Measurements from ENCODE around the gene MYLIP.

Gene MYLIP

DNA sequence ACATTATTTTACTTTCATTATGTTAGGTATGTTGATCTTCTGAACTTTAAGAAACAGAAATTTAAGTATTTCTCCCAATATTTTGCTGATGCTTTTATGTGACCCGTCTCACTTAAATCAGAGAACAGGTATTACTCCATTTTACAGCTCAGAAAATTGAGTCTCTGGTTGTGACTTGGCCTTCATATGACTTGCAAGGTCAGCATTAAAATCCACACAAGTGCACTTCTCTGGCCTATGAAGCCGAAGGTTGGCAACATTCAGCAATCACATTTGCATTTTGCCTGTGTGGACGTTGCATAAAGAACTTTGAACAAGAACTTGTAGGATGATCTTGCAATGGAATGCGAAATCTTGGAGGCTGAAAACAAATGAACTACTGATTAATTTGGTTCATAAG is 10.1 kb upstream of the MYLIP start:
- no peak for DNase-seq (ENCODE audit: extremely low spot score)
- POLR2A ChIA-PET = no interaction called here
- CTCF ChIA-PET = interaction anchor here (0.6 kb wide), 1 partner anchor 9 kb away, joined by 4 read pairs; no protein-coding TSS in a partner anchor
- TF ChIP-seq CTBP1 (IDR thresholded peaks at IDR 0.05; ENCODE audit: borderline replicate concordance) (no peak), FOXK2 (IDR thresholded peaks at IDR 0.05) (no peak), SP1 (IDR thresholded peaks at IDR 0.05) (no peak), LEF1 (IDR thresholded peaks at IDR 0.05; ENCODE audit: borderline replicate concordance) (no peak), NFRKB (IDR thresholded peaks at IDR 0.05) (no peak)
- TF ChIP-seq, protein P1, sequence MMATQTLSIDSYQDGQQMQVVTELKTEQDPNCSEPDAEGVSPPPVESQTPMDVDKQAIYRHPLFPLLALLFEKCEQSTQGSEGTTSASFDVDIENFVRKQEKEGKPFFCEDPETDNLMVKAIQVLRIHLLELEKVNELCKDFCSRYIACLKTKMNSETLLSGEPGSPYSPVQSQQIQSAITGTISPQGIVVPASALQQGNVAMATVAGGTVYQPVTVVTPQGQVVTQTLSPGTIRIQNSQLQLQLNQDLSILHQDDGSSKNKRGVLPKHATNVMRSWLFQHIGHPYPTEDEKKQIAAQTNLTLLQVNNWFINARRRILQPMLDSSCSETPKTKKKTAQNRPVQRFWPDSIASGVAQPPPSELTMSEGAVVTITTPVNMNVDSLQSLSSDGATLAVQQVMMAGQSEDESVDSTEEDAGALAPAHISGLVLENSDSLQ (IDR thresholded peaks at IDR 0.05) = no peak

DNA sequence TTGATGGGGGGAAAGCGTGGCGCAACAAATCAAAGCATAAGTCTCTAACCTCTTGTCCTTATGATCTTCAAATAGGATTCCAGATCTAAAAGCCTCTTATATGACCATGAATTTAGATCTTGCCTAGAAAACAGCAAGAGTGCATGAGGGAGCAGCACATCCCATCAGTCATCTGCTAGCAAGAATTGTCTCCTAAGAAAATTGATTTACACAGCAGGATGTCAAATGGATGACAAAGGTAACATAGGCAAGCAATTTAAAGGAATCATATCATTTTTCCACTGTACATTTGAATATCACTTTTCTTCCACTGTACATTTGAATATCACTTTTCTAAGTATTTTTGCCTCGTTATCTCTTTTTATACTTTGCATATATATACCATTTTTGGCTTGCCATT is 7.5 kb upstream of the MYLIP start:
- DNase-seq (ENCODE audit: extremely low spot score) = no peak
- POLR2A ChIA-PET = no interaction called here
- CTCF ChIA-PET = no interaction called here
- TF ChIP-seq, protein P1 (IDR thresholded peaks at IDR 0.05) = no peak
- no peak for TF ChIP-seq FOXK2 (IDR thresholded peaks at IDR 0.05)
- TF ChIP-seq L3MBTL2 (conservative IDR thresholded peaks at IDR 0.05) = no peak
- TF ChIP-seq BHLHE40 (IDR thresholded peaks at IDR 0.05; ENCODE audit: borderline replicate concordance) = no peak
- no peak for TF ChIP-seq ARNT (IDR thresholded peaks at IDR 0.05)
- TF ChIP-seq SP1 (IDR thresholded peaks at IDR 0.05) = no peak

DNA sequence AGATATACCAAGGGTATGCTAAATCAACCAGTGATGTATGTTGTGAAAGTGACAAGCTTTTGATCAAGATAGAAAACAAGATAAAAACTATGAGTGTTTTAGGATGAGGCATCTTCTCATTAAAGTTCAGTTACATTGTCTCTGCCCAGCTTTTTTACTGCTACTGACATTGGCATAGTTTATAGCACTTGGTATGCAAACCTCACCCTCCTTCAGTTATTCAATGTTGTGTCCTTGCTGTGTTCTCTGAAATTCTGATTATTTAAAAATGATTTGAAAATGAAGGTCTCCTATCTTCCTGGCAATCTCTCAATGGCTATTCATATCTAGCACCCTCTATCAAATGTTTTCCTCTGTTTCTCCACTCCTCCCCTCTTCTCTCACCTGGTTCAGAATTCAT is 6.7 kb upstream of the MYLIP start:
- CTCF ChIA-PET = no interaction called here
- no peak for TF ChIP-seq FOXK2 (IDR thresholded peaks at IDR 0.05)
- TF ChIP-seq ARNT (IDR thresholded peaks at IDR 0.05) = no peak
- TF ChIP-seq FOXM1 (IDR thresholded peaks at IDR 0.05; ENCODE audit: borderline replicate concordance) = no peak
- no peak for TF ChIP-seq TARDBP (IDR thresholded peaks at IDR 0.05)
- no peak for TF ChIP-seq LEF1 (IDR thresholded peaks at IDR 0.05; ENCODE audit: borderline replicate concordance)
- no peak for TF ChIP-seq ZNF384 (IDR thresholded peaks at IDR 0.05)
- TF ChIP-seq BHLHE40 (IDR thresholded peaks at IDR 0.05; ENCODE audit: borderline replicate concordance) = no peak
- no peak for TF ChIP-seq L3MBTL2 (conservative IDR thresholded peaks at IDR 0.05)
- no peak for TF ChIP-seq SP1 (IDR thresholded peaks at IDR 0.05)
- TF ChIP-seq FOXA1 (IDR thresholded peaks at IDR 0.05) = no peak
- TF ChIP-seq HDGF (IDR thresholded peaks at IDR 0.05; ENCODE audit: borderline replicate concordance) = no peak
- TF ChIP-seq SUZ12 (IDR thresholded peaks at IDR 0.05) = no peak
- no peak for TF ChIP-seq CTBP1 (IDR thresholded peaks at IDR 0.05; ENCODE audit: borderline replicate concordance)
- POLR2A ChIA-PET = no interaction called here
- DNase-seq (ENCODE audit: extremely low spot score) = no peak

- ChIA-PET POLR2A (no interaction called here), CTCF (no interaction called here)
- DNase-seq (ENCODE audit: extremely low spot score) = no peak
- no peak for TF ChIP-seq FOXK2 (IDR thresholded peaks at IDR 0.05)
- TF ChIP-seq ELF4 (IDR thresholded peaks at IDR 0.05) = no peak
- no peak for TF ChIP-seq CTBP1 (IDR thresholded peaks at IDR 0.05; ENCODE audit: borderline replicate concordance)
- TF ChIP-seq, protein P1 (IDR thresholded peaks at IDR 0.05) = no peak
- TF ChIP-seq LEF1 (IDR thresholded peaks at IDR 0.05; ENCODE audit: borderline replicate concordance) = no peak
- no peak for TF ChIP-seq FOXA1 (IDR thresholded peaks at IDR 0.05)
- TF ChIP-seq NFRKB (IDR thresholded peaks at IDR 0.05) = no peak
- TF ChIP-seq TARDBP (IDR thresholded peaks at IDR 0.05) = no peak
- no peak for TF ChIP-seq BHLHE40 (IDR thresholded peaks at IDR 0.05; ENCODE audit: borderline replicate concordance)
- no peak for TF ChIP-seq FOXM1 (IDR thresholded peaks at IDR 0.05; ENCODE audit: borderline replicate concordance)
- no peak for TF ChIP-seq ARNT (IDR thresholded peaks at IDR 0.05)
- TF ChIP-seq HDGF (IDR thresholded peaks at IDR 0.05; ENCODE audit: borderline replicate concordance) = no peak
- no peak for TF ChIP-seq SUZ12 (IDR thresholded peaks at IDR 0.05)
- TF ChIP-seq ZNF384 (IDR thresholded peaks at IDR 0.05) = no peak
- no peak for TF ChIP-seq SP1 (IDR thresholded peaks at IDR 0.05)
- no peak for TF ChIP-seq L3MBTL2 (conservative IDR thresholded peaks at IDR 0.05)
Measured at GRCh38 chr6:16124198-16125180, 4.4 kb upstream of the MYLIP start.

DNA sequence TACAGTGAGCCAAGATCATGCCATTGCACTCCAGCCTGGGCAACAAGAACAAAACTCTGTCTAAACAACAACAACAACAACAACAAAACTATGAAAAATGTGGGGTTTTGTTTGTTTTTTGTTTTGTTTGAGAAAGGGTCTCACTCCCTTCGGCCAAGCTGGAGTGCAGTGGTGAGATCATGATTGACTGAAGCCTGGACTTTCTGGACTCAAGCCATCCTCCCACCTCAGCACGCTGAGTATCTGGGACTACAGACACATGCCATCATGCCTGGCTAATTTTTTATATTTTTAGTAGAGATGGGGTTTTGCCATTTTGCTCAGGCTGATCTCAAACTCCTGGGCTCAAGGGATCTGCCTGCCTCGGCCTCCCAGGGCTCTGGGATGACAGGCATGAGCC is 2.8 kb upstream of the MYLIP start:
- TF ChIP-seq CTBP1 (IDR thresholded peaks at IDR 0.05; ENCODE audit: borderline replicate concordance) (no peak), ELF4 (IDR thresholded peaks at IDR 0.05) (no peak)
- POLR2A ChIA-PET = no interaction called here
- DNase-seq (ENCODE audit: extremely low spot score) = no peak
- CTCF ChIA-PET = interaction anchor here (1.0 kb wide), 1 partner anchor 435 kb away, joined by 3 read pairs; no protein-coding TSS in a partner anchor

DNA sequence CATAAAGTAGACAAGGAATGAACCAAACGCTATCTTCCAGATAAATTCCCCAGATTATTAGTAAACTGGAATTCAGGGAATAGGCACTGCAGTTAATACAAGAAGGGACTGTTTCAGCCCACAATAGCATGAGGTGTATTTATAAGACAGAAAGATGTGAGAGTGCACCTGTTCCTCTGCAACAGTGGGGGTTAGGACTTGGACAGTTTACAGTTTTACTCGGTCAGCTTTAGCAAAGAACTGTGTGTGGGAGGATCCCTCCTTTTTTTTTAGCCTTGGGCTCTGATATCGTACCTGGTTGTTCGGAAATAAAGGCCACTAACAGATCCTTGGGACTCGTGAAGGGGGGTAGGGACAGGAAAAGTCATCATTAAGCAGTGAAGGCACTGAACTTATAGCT is 2.0 kb upstream of the MYLIP start:
- DNase-seq (ENCODE audit: extremely low spot score) = no peak
- ChIA-PET POLR2A (interaction anchor here (0.6 kb wide), 1 partner anchor 38 kb away, joined by 6 read pairs; no protein-coding TSS in a partner anchor), CTCF (interaction anchor here (0.6 to 1.0 kb wide), 3 partner anchors 79 to 1599 kb away, joined by 3 to 4 read pairs (median 3); no protein-coding TSS in a partner anchor)
- TF ChIP-seq HDGF (IDR thresholded peaks at IDR 0.05; ENCODE audit: borderline replicate concordance) = no peak
